Neuronal stem cell (in vitro differentiated cells): ENCODE measurements around the gene C4orf51.

Source experiments
- DNase-seq: peaks from one replicate; pipeline ENCODE4 v3.0.0-alpha.2; 2013; ENCODE audit warnings: low spot score
- H2AFZ ChIP-seq: one replicate; pipeline ENCODE4 v1.6.1; 2013; ENCODE audit warnings: mild to moderate bottlenecking, low read length, inconsistent platforms
- H2AK5ac ChIP-seq: 2 replicates; pipeline ENCODE4 v1.6.1; 2013; ENCODE audit warnings: low read depth, mild to moderate bottlenecking, inconsistent platforms, low read length, moderate library complexity, mixed read lengths
- H2BK120ac ChIP-seq: 2 replicates; pipeline ENCODE4 v1.6.1; 2013; ENCODE audit warnings: low read depth, mild to moderate bottlenecking, inconsistent platforms, low read length, moderate library complexity, mixed read lengths
- H2BK12ac ChIP-seq: one replicate; pipeline ENCODE4 v1.6.1; 2013; ENCODE audit warnings: low read length, inconsistent platforms
- H2BK15ac ChIP-seq: 2 replicates; pipeline ENCODE4 v1.6.1; 2013; ENCODE audit warnings: mild to moderate bottlenecking, low read length, inconsistent platforms, mixed read lengths
- H2BK5ac ChIP-seq: one replicate; pipeline ENCODE4 v1.6.1; 2013; ENCODE audit warnings: inconsistent platforms, mild to moderate bottlenecking, low read length, moderate library complexity
- H3K14ac ChIP-seq: one replicate; pipeline ENCODE4 v1.6.1; 2013; ENCODE audit warnings: low read length, inconsistent platforms
- H3K18ac ChIP-seq: 2 replicates; pipeline ENCODE4 v1.6.1; 2013; ENCODE audit warnings: low read length, inconsistent platforms
- H3K23ac ChIP-seq: 2 replicates; pipeline ENCODE4 v1.6.1; 2013; ENCODE audit warnings: low read depth, mild to moderate bottlenecking, mixed read lengths, low read length, inconsistent platforms; ENCODE audit not compliant: poor library complexity
- H3K27ac ChIP-seq: replicated peaks from 3 replicates; pipeline ENCODE4 v1.5.1; 2013; ENCODE audit warnings: low read length, inconsistent platforms
- H3K27me3 ChIP-seq, 3 experiments: 2 replicates each; pipeline ENCODE4 v1.6.1; 2013; ENCODE audit warnings: low read length in 3 of 3, mild to moderate bottlenecking in 2 of 3, inconsistent platforms in 1 of 3, low read depth in 1 of 3, mixed read lengths in 1 of 3, moderate library complexity in 1 of 3; ENCODE audit not compliant: control insufficient read depth in 3 of 3, insufficient read depth in 3 of 3
- H3K36me3 ChIP-seq, 2 donors: replicated peaks in 1 of 2; 2 replicates each; pipeline ENCODE4 v1.6.1; 2013; ENCODE audit warnings: low read length in 2 of 2; ENCODE audit not compliant: control insufficient read depth in 2 of 2, insufficient read depth in 2 of 2
- H3K4ac ChIP-seq: 2 replicates; pipeline ENCODE4 v1.6.1; 2013; ENCODE audit warnings: inconsistent platforms, mild to moderate bottlenecking, low read length, moderate library complexity
- H3K4me1 ChIP-seq, 2 donors: 1 replicate in 1 of 2; 2 replicates in 1 of 2; pipeline ENCODE4 v1.6.1; 2013; ENCODE audit warnings: low read length in 2 of 2, low read depth in 1 of 2; ENCODE audit not compliant: control insufficient read depth in 2 of 2, insufficient read depth in 1 of 2
- H3K4me2 ChIP-seq: one replicate; pipeline ENCODE4 v1.6.1; 2013; ENCODE audit warnings: mild to moderate bottlenecking, low read length, inconsistent platforms; ENCODE audit not compliant: insufficient read depth, poor library complexity, severe bottlenecking
- H3K4me3 ChIP-seq, 2 donors: 2 replicates each; pipeline ENCODE4 v1.5.1; 2013; ENCODE audit warnings: low read length in 2 of 2, mild to moderate bottlenecking in 2 of 2, inconsistent platforms in 1 of 2, moderate library complexity in 1 of 2
- H3K79me1 ChIP-seq: one replicate; pipeline ENCODE4 v1.6.1; 2013; ENCODE audit warnings: low read depth, mild to moderate bottlenecking, inconsistent platforms, low read length, moderate library complexity
- H3K9ac ChIP-seq: one replicate; pipeline ENCODE4 v1.6.1; 2013; ENCODE audit warnings: mild to moderate bottlenecking, low read depth, low read length, inconsistent platforms; ENCODE audit not compliant: poor library complexity
- H3K9me3 ChIP-seq, 2 donors: replicated peaks in 1 of 2; 2 replicates each; pipeline versions ENCODE3 to v1.6.1; 2013; ENCODE audit warnings: low read length in 2 of 2, mild to moderate bottlenecking in 2 of 2, inconsistent platforms in 1 of 2, low read depth in 1 of 2, mixed read lengths in 1 of 2, moderate library complexity in 1 of 2; ENCODE audit not compliant: control insufficient read depth in 2 of 2, insufficient read depth in 1 of 2
- H4K8ac ChIP-seq: one replicate; pipeline ENCODE4 v1.6.1; 2013; ENCODE audit warnings: low read depth, mild to moderate bottlenecking, inconsistent platforms, low read length, moderate library complexity
- H4K91ac ChIP-seq: one replicate; pipeline ENCODE4 v1.6.1; 2013; ENCODE audit warnings: low read length, low read depth, mild to moderate bottlenecking, inconsistent platforms; ENCODE audit not compliant: poor library complexity
- WGBS, 2 donors: extraction: QIAGEN DNeasy Blood & Tissue Kit; methylation state at CpG; one replicate each; pipeline ENCODE4 v1.1.7; 2013; ENCODE audit warnings: missing lambda C conversion rate in 2 of 2, mixed read lengths in 1 of 2; ENCODE audit not compliant: insufficient read length in 2 of 2, insufficient replicate concordance in 1 of 2; ENCODE audit errors: extremely low coverage in 2 of 2; 5-methylcytosine and 5-hydroxymethylcytosine counted together

C4orf51 gene

GRCh38 chr4:145770124-145770523, 90.2 kb downstream of the C4orf51 start:
- H3K23ac ChIP-seq = no peak overlapping the region
- H2AK5ac ChIP-seq = no peak overlapping the region
- WGBS, 2 donors = no CpG with 5 or more reads among the region's 4 CpGs
- no peak overlapping the region for H3K4me3 ChIP-seq
- no peak overlapping the region for H2BK15ac ChIP-seq
- no peak overlapping the region for H3K18ac ChIP-seq
- no peak overlapping the region for H3K27ac ChIP-seq
- no peak overlapping the region for H2AFZ ChIP-seq
- peaks cover 6 to 87% of the 10 kb centered on the region in 2 donors for H3K36me3 ChIP-seq
- peaks cover 0 to 12% of the 10 kb centered on the region in 2 donors for H3K9me3 ChIP-seq
- no peak overlapping the region for H4K8ac ChIP-seq
- H3K4me2 ChIP-seq = no peak overlapping the region
- no peak overlapping the region for H2BK12ac ChIP-seq
- no peaks in the 10 kb centered on the region for H3K27me3 ChIP-seq
- no peak overlapping the region for H3K4ac ChIP-seq
- DNase-seq = no peak
- H2BK5ac ChIP-seq = no peak overlapping the region
- no peak overlapping the region for H3K9ac ChIP-seq
- H4K91ac ChIP-seq = no peak overlapping the region
- H2BK120ac ChIP-seq = no peak overlapping the region
- no peak overlapping the region for H3K14ac ChIP-seq
- H3K4me1 ChIP-seq = no peaks in the 10 kb centered on the region
- no peaks in the 10 kb centered on the region for H3K79me1 ChIP-seq

GRCh38 chr4:145772347-145772746, 92.4 kb downstream of the C4orf51 start:
- Histone ChIP-seq H3K9ac (no peak overlapping the region), H3K9me3 (peaks cover 0 to 6% of the 10 kb centered on the region in 2 donors), H3K4me2 (no peak overlapping the region), H3K14ac (no peak overlapping the region), H3K23ac (no peak overlapping the region), H3K4me3 (no peak overlapping the region), H3K79me1 (no peaks in the 10 kb centered on the region), H4K91ac (no peak overlapping the region), H3K4ac (no peak overlapping the region), H2BK12ac (no peak overlapping the region), H3K4me1 (no peaks in the 10 kb centered on the region), H2AFZ (no peak overlapping the region), H3K18ac (no peak overlapping the region), H3K27me3 (no peaks in the 10 kb centered on the region), H3K27ac (no peak overlapping the region), H2BK120ac (no peak overlapping the region), H3K36me3 (peaks cover 7 to 87% of the 10 kb centered on the region in 2 donors), H2AK5ac (no peak overlapping the region), H4K8ac (no peak overlapping the region), H2BK15ac (no peak overlapping the region), H2BK5ac (no peak overlapping the region)
- no peak for DNase-seq
- no CpG with 5 or more reads among the region's 2 CpGs for WGBS, 2 donors

GRCh38 chr4:145773581-145774234, 93.8 kb downstream of the C4orf51 start:
- H3K27me3 ChIP-seq = no peaks in the 10 kb centered on the region
- no peak overlapping the region for H3K4me3 ChIP-seq
- no peak overlapping the region for H3K27ac ChIP-seq
- no peak overlapping the region for H2BK5ac ChIP-seq
- no peaks in the 10 kb centered on the region for H3K9me3 ChIP-seq
- H3K79me1 ChIP-seq = no peaks in the 10 kb centered on the region
- no peak overlapping the region for H4K91ac ChIP-seq
- WGBS, 2 donors = no CpG with 5 or more reads among the region's 6 CpGs
- no peak overlapping the region for H2BK15ac ChIP-seq
- no peak overlapping the region for H2BK12ac ChIP-seq
- H3K36me3 ChIP-seq = peaks cover 7 to 84% of the 10 kb centered on the region in 2 donors
- no peak overlapping the region for H2AFZ ChIP-seq
- H3K18ac ChIP-seq = no peak overlapping the region
- no peak overlapping the region for H3K4ac ChIP-seq
- H3K14ac ChIP-seq = no peak overlapping the region
- no peak overlapping the region for H3K23ac ChIP-seq
- H3K4me1 ChIP-seq = no peaks in the 10 kb centered on the region
- H3K4me2 ChIP-seq = no peak overlapping the region
- no peak overlapping the region for H3K9ac ChIP-seq
- H4K8ac ChIP-seq = no peak overlapping the region
- no peak overlapping the region for H2AK5ac ChIP-seq
- no peak for DNase-seq
- H2BK120ac ChIP-seq = no peak overlapping the region

GRCh38 chr4:145774473-145774872, 94.5 kb downstream of the C4orf51 start:
- no peak overlapping the region for H3K4ac ChIP-seq
- H2BK15ac ChIP-seq = no peak overlapping the region
- H2BK120ac ChIP-seq = no peak overlapping the region
- H3K4me1 ChIP-seq = no peaks in the 10 kb centered on the region
- no peak overlapping the region for H3K18ac ChIP-seq
- H2BK12ac ChIP-seq = no peak overlapping the region
- peaks cover 6 to 86% of the 10 kb centered on the region in 2 donors for H3K36me3 ChIP-seq
- H3K27me3 ChIP-seq = no peaks in the 10 kb centered on the region
- DNase-seq = no peak
- no peak overlapping the region for H3K14ac ChIP-seq
- no peak overlapping the region for H2BK5ac ChIP-seq
- H3K9ac ChIP-seq = no peak overlapping the region
- WGBS, 2 donors = no CpG with 5 or more reads among the region's 6 CpGs
- H3K79me1 ChIP-seq = no peaks in the 10 kb centered on the region
- no peak overlapping the region for H2AK5ac ChIP-seq
- H2AFZ ChIP-seq = no peak overlapping the region
- no peak overlapping the region for H3K27ac ChIP-seq
- H4K91ac ChIP-seq = no peak overlapping the region
- no peaks in the 10 kb centered on the region for H3K9me3 ChIP-seq
- H3K23ac ChIP-seq = no peak overlapping the region
- H3K4me3 ChIP-seq = no peak overlapping the region
- H3K4me2 ChIP-seq = no peak overlapping the region
- no peak overlapping the region for H4K8ac ChIP-seq
